ENCODE measurements around the gene NBEA. TPM values are rescaled to one million over a fixed set of nuclear protein-coding genes. Genes with fewer than 3 reads are reported as not detected.

The NBEA gene
- total RNA-seq, 3 donors from 2014 or later (not counting 1 experiment from before 2014, with no cell fraction given), result 0.27 to 0.66 (median 0.33) TPM

- Histone ChIP-seq H3K36me3 (ENCODE audit: control insufficient read depth, insufficient read depth, low read length) (no peaks in the 10 kb centered on the region), H3K27ac (ENCODE audit: low read length) (no peak overlapping the region), H3K4me1 (ENCODE audit: control insufficient read depth, insufficient read depth, low read length) (no peaks in the 10 kb centered on the region), H3K4me3 (ENCODE audit: low read length) (no peak overlapping the region), H3K27me3 (ENCODE audit: control insufficient read depth, insufficient read depth, low read length) (no peaks in the 10 kb centered on the region), H3K9me3 (ENCODE audit: control insufficient read depth, insufficient read depth, low read length) (no peaks in the 10 kb centered on the region)
- 61% methylated on average over 5 of the region's 5 CpGs for WGBS (ENCODE audit: insufficient coverage)
- peaks cover 8 to 9% of the 10 kb centered on the region in 2 donors for H3K4me1 Mint-ChIP-seq
- no peak for DNase-seq
- H3K9me3 Mint-ChIP-seq, result no peaks in the 10 kb centered on the region
- intact Hi-C loops (cut with micrococcal nuclease), result no loop called here
- no peak for TF ChIP-seq CTCF (IDR thresholded peaks at IDR 0.05)
- no peak overlapping the region for H3K4me3 Mint-ChIP-seq
- H3K27me3 Mint-ChIP-seq (ENCODE audit: low read depth in 2 of 2), result peaks cover 0 to 2% of the 10 kb centered on the region in 2 donors
- H3K27ac Mint-ChIP-seq, result peak overlapping the region in 1 of 2 donors; percentile 37
- no peaks in the 10 kb centered on the region for H3K36me3 Mint-ChIP-seq
- peak in 1 of 3 donors; percentile 32 for ATAC-seq
Observed at GRCh38 chr13:35388441-35389355, 446.6 kb downstream of the NBEA start.

- no peaks in the 10 kb centered on the region for H3K36me3 ChIP-seq (ENCODE audit: control insufficient read depth, insufficient read depth, low read length)
- no peak overlapping the region for H3K4me3 Mint-ChIP-seq
- H3K4me1 Mint-ChIP-seq, result peaks cover 8 to 9% of the 10 kb centered on the region in 2 donors
- no peak overlapping the region for H3K27ac Mint-ChIP-seq
- no peaks in the 10 kb centered on the region for H3K27me3 ChIP-seq (ENCODE audit: control insufficient read depth, insufficient read depth, low read length)
- no peak overlapping the region for H3K4me3 ChIP-seq (ENCODE audit: low read length)
- no peaks in the 10 kb centered on the region for H3K36me3 Mint-ChIP-seq
- intact Hi-C loops (cut with micrococcal nuclease), result no loop called here
- no peaks in the 10 kb centered on the region for H3K4me1 ChIP-seq (ENCODE audit: control insufficient read depth, insufficient read depth, low read length)
- peaks cover 0 to 2% of the 10 kb centered on the region in 2 donors for H3K27me3 Mint-ChIP-seq (ENCODE audit: low read depth in 2 of 2)
- H3K9me3 Mint-ChIP-seq, result no peaks in the 10 kb centered on the region
- H3K27ac ChIP-seq (ENCODE audit: low read length), result no peak overlapping the region
- no peak for DNase-seq
- ATAC-seq, result no peak
- no peak for TF ChIP-seq CTCF (IDR thresholded peaks at IDR 0.05)
- no peaks in the 10 kb centered on the region for H3K9me3 ChIP-seq (ENCODE audit: control insufficient read depth, insufficient read depth, low read length)
Observed at GRCh38 chr13:35389535-35389934, 447.5 kb downstream of the NBEA start.

- H3K36me3 ChIP-seq (ENCODE audit: control insufficient read depth, insufficient read depth, low read length), result no peaks in the 10 kb centered on the region
- no peaks in the 10 kb centered on the region for H3K27me3 ChIP-seq (ENCODE audit: control insufficient read depth, insufficient read depth, low read length)
- no peak overlapping the region for H3K4me3 Mint-ChIP-seq
- H3K27me3 Mint-ChIP-seq (ENCODE audit: low read depth in 2 of 2), result peaks cover 0 to 8% of the 10 kb centered on the region in 2 donors
- DNase-seq (no peak), ATAC-seq (no peak)
- 94% methylated on average over 1 of the region's 2 CpGs for WGBS (ENCODE audit: insufficient coverage)
- H3K36me3 Mint-ChIP-seq, result no peaks in the 10 kb centered on the region
- peaks cover 8 to 9% of the 10 kb centered on the region in 2 donors for H3K4me1 Mint-ChIP-seq
- intact Hi-C loops (cut with micrococcal nuclease), result no loop called here
- no peaks in the 10 kb centered on the region for H3K9me3 ChIP-seq (ENCODE audit: control insufficient read depth, insufficient read depth, low read length)
- no peak for TF ChIP-seq CTCF (IDR thresholded peaks at IDR 0.05)
- peaks cover 0 to 2% of the 10 kb centered on the region in 2 donors for H3K9me3 Mint-ChIP-seq
- H3K27ac ChIP-seq (ENCODE audit: low read length), result no peak overlapping the region
- no peaks in the 10 kb centered on the region for H3K4me1 ChIP-seq (ENCODE audit: control insufficient read depth, insufficient read depth, low read length)
- no peak overlapping the region for H3K27ac Mint-ChIP-seq
- H3K4me3 ChIP-seq (ENCODE audit: low read length), result no peak overlapping the region
Observed at GRCh38 chr13:35392768-35393167, 450.7 kb downstream of the NBEA start.

All from natural killer cell (primary cell).